Breast epithelium (tissue), 3 donors: ENCODE data around the gene ZKSCAN4.

Experiments
- CTCF ChIP-seq, 3 donors: fragments of 450-650 bp; IDR thresholded peaks; one replicate each; pipeline ENCODE4 v1.5.1; 2016 to 2017; ENCODE audit warnings: antibody characterized with exemption in 3 of 3, mild to moderate bottlenecking in 3 of 3, moderate library complexity in 3 of 3
- POLR2AphosphoS5 ChIP-seq, 3 donors: sonication (generic); formaldehyde crosslinking; IDR thresholded peaks; one replicate each; pipeline ENCODE4 v1.6.1; 2017; ENCODE audit warnings: antibody characterized with exemption in 3 of 3

DNA sequence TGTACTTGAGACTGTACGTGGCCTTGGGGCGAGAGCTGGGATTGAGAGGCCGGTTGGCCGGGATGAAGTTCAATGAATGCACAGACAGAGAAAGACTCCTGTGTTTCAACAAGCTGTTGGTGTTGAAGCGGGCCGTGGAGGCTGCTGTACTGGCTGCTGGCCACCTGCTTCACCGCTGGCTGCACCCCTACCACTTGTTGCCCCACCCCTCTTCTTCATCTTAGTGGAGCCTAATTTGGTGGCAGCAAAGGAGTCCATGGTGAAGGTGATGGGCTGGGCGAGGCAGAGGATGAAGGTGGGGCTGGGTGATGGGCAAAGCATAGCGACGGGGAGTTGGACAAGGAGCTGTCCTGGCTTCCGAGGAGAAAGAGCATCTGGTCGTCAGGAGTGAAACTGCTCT lies 34.2 kb downstream of the ZKSCAN4 start:
- TF ChIP-seq CTCF (IDR thresholded peaks at IDR 0.05), result no peak
- no peak for TF ChIP-seq POLR2AphosphoS5 (IDR thresholded peaks at IDR 0.05)
